Transverse colon (tissue), 4 donors: ENCODE measurements around the gene PACS2.

Source experiments
- CTCF ChIP-seq, 5 experiments: fragments of 200-600 bp in 3 of 5; fragments of 450-650 bp in 2 of 5; sonication (generic) in 3 of 5; IDR thresholded peaks; 1 replicate in 2 of 5; 2 replicates in 3 of 5; pipeline ENCODE4 v1.5.1; 2016 to 2017; ENCODE audit warnings: antibody characterized with exemption in 5 of 5, inconsistent platforms in 3 of 5, mild to moderate bottlenecking in 2 of 5, moderate library complexity in 1 of 5
- EP300 ChIP-seq: sonication (generic); formaldehyde crosslinking; IDR thresholded peaks from one replicate; pipeline ENCODE4 v1.6.1; 2017; ENCODE audit warnings: antibody characterized with exemption, low read depth
- POLR2A ChIP-seq: fragments of 450-650 bp; IDR thresholded peaks from one replicate; pipeline ENCODE4 v1.6.1; 2016; ENCODE audit warnings: antibody characterized with exemption, mild to moderate bottlenecking, moderate library complexity
- POLR2AphosphoS5 ChIP-seq, 3 donors: sonication (generic); formaldehyde crosslinking; IDR thresholded peaks; one replicate each; pipeline ENCODE4 v1.6.1; 2016; ENCODE audit warnings: antibody characterized with exemption in 3 of 3

- TF ChIP-seq CTCF (IDR thresholded peaks at IDR 0.05) (no peak), POLR2A (no peak), EP300 (no peak), POLR2AphosphoS5 (IDR thresholded peaks at IDR 0.05) (no peak)
Observed at GRCh38 chr14:105328070-105328677, 13.6 kb downstream of the PACS2 start.
